GM18517 (cell line): ENCODE results near the gene GPR35.
"Not testable (repeated sequence)": the region's sequence is repeated elsewhere in the genome, so short reads cannot be mapped to it uniquely, and the experiment has no call there.

ENCODE experiments used
- ATAC-seq: cut with Tn5 transposase; IDR thresholded peaks from one replicate; pipeline ENCODE4 v1.9.1; 2021; ENCODE audit warnings: mild to moderate bottlenecking, moderate library complexity; ENCODE audit not compliant: unreplicated experiment

The GPR35 gene

GRCh38 chr2:240602266-240603050, 22.8 kb upstream of the GPR35 start:
- ATAC-seq: no peak

- ATAC-seq: no peak
These were observed 22.0 kb upstream of the GPR35 start for GRCh38 chr2:240603081-240603835.

- ATAC-seq: no peak
These were observed 21.4 kb upstream of the GPR35 start for GRCh38 chr2:240603846-240604245.

- ATAC-seq: no peak
These were observed 20.9 kb upstream of the GPR35 start for GRCh38 chr2:240604291-240604938.

- ATAC-seq: no peak
These were observed 20.2 kb upstream of the GPR35 start for GRCh38 chr2:240604939-240605716.

GRCh38 chr2:240605867-240606743, 19.2 kb upstream of the GPR35 start:
- ATAC-seq: no peak

GRCh38 chr2:240611601-240612210, 13.6 kb upstream of the GPR35 start:
- no peak for ATAC-seq

- ATAC-seq: no peak
These were observed 11.5 kb upstream of the GPR35 start for GRCh38 chr2:240613781-240614180.

GRCh38 chr2:240614391-240614790, 10.9 kb upstream of the GPR35 start:
- no peak for ATAC-seq

- ATAC-seq: no peak
These were observed 9.9 kb upstream of the GPR35 start for GRCh38 chr2:240615396-240615795.

GRCh38 chr2:240615820-240616547, 9.3 kb upstream of the GPR35 start:
- ATAC-seq: no peak

GRCh38 chr2:240616860-240617666, 8.2 kb upstream of the GPR35 start:
- not testable (repeated sequence) for ATAC-seq

- no peak for ATAC-seq
These were observed 6.5 kb upstream of the GPR35 start for GRCh38 chr2:240618776-240619175.

- ATAC-seq: no peak
These were observed 5.7 kb upstream of the GPR35 start for GRCh38 chr2:240619506-240620148.

- no peak for ATAC-seq
These were observed 5.0 kb upstream of the GPR35 start for GRCh38 chr2:240620149-240620731.

- no peak for ATAC-seq
These were observed 4.4 kb upstream of the GPR35 start for GRCh38 chr2:240620859-240621258.

- ATAC-seq: no peak
These were observed 3.2 kb upstream of the GPR35 start for GRCh38 chr2:240622060-240622411.
